B cell (primary cell): ENCODE data around the gene FOXN3.

Experiments used
- EZH2 ChIP-seq: IDR thresholded peaks from 2 replicates; pipeline ENCODE4 v1.6.1; 2012; ENCODE audit warnings: borderline replicate concordance, low read depth, mild to moderate bottlenecking, moderate library complexity, low read length; ENCODE audit not compliant: insufficient read depth, poor library complexity, severe bottlenecking
- TF ChIP-seq, protein P1 (sequence below): fragments of 200-600 bp; IDR thresholded peaks from one replicate; pipeline ENCODE4 v1.8.0; 2022; ENCODE audit warnings: antibody characterized with exemption, mild to moderate bottlenecking

DNA sequence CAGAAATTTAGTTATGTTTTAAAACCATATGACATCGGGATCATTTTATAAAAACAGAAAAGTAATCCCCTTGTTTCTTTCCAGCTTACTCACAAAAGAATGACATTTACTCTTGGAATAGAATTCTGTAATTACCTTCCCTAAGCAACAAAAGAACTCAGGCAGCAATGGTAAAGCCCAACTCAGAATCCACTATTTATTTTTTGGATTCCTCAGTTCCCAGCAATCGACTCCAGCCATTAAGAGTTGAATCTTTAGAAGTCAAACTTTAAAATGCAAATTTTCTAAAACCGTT lies 65.9 kb downstream of the FOXN3 start:
- TF ChIP-seq, protein P1, sequence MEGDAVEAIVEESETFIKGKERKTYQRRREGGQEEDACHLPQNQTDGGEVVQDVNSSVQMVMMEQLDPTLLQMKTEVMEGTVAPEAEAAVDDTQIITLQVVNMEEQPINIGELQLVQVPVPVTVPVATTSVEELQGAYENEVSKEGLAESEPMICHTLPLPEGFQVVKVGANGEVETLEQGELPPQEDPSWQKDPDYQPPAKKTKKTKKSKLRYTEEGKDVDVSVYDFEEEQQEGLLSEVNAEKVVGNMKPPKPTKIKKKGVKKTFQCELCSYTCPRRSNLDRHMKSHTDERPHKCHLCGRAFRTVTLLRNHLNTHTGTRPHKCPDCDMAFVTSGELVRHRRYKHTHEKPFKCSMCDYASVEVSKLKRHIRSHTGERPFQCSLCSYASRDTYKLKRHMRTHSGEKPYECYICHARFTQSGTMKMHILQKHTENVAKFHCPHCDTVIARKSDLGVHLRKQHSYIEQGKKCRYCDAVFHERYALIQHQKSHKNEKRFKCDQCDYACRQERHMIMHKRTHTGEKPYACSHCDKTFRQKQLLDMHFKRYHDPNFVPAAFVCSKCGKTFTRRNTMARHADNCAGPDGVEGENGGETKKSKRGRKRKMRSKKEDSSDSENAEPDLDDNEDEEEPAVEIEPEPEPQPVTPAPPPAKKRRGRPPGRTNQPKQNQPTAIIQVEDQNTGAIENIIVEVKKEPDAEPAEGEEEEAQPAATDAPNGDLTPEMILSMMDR = no peak
- no peak for TF ChIP-seq EZH2
